Measurements from ENCODE around the gene MEIS1.

GRCh38 chr2:66563473-66563872 lies 128.5 kb downstream of the MEIS1 start:
- TF ChIP-seq EZH2 (IDR thresholded peaks at IDR 0.05) (no peak), POLR2AphosphoS5 (IDR thresholded peaks at IDR 0.05; ENCODE audit: borderline replicate concordance, low read depth, low read length) (no peak; the same call in 1 of the 2 replicates), FOXP2 (optimal IDR thresholded peaks at IDR 0.05; ENCODE audit: control extremely low read depth, extremely low read length, insufficient read depth) (no peak)
